Measurements from ENCODE around the gene MAST1. TPM values are rescaled to one million over a fixed set of nuclear protein-coding genes. Genes with fewer than 3 reads are reported as not detected.

MAST1 gene
- total RNA-seq, 2 donors from 2014 or later: not detected

GRCh38 chr19:12790628-12791344 lies 47.5 kb upstream of the MAST1 start:
- Histone ChIP-seq H3K27ac (peak overlapping the region; percentile 99 to 100), H3K36me3 (no peaks in the 10 kb centered on the region), H3K9me3 (no peaks in the 10 kb centered on the region), H3K4me1 (ENCODE audit: control insufficient read depth in 1 of 2, low read depth in 2 of 2) (peaks cover 33 to 50% of the 10 kb centered on the region in 2 donors), H3K4me3 (peak overlapping the region; percentile 91), H3K27me3 (replicated peaks; ENCODE audit: insufficient read depth) (no peaks in the 10 kb centered on the region)
- TF ChIP-seq CTCF (IDR thresholded peaks at IDR 0.05): no peak
- ATAC-seq (ENCODE audit: insufficient number of reproducible peaks, low FRiP score, low read depth) (no peak), DNase-seq (ENCODE audit: low spot score) (no peak)

- Histone ChIP-seq H3K27me3 (replicated peaks; ENCODE audit: insufficient read depth) (no peaks in the 10 kb centered on the region), H3K4me1 (ENCODE audit: control insufficient read depth in 1 of 2, low read depth in 2 of 2) (peaks cover 26 to 50% of the 10 kb centered on the region in 2 donors), H3K36me3 (no peaks in the 10 kb centered on the region), H3K27ac (peak within 1 kb of the TSS; percentile 99 to 100), H3K9me3 (no peaks in the 10 kb centered on the region), H3K4me3 (peak within 1 kb of the TSS; percentile 91)
- DNase-seq (ENCODE audit: low spot score) (peak; percentile 88), ATAC-seq (ENCODE audit: insufficient number of reproducible peaks, low FRiP score, low read depth) (peak; percentile 23)
- TF ChIP-seq CTCF (IDR thresholded peaks at IDR 0.05): peak; percentile 11
Observed at GRCh38 chr19:12791345-12792050, 46.8 kb upstream of the MAST1 start, which contains the start of gene JUNB. Gene JUNB (plus strand): TSS chr19:12791486. CDS start chr19:12791772, 286 bp downstream.

GRCh38 chr19:12792051-12792852 lies 46.1 kb upstream of the MAST1 start:
- no peak for TF ChIP-seq CTCF (IDR thresholded peaks at IDR 0.05)
- peaks cover 19 to 44% of the 10 kb centered on the region in 2 donors for H3K4me1 ChIP-seq (ENCODE audit: control insufficient read depth in 1 of 2, low read depth in 2 of 2)
- no peaks in the 10 kb centered on the region for H3K27me3 ChIP-seq (replicated peaks; ENCODE audit: insufficient read depth)
- H3K36me3 ChIP-seq: no peaks in the 10 kb centered on the region
- H3K4me3 ChIP-seq: peak overlapping the region; percentile 91
- H3K9me3 ChIP-seq: no peaks in the 10 kb centered on the region
- ATAC-seq (ENCODE audit: insufficient number of reproducible peaks, low FRiP score, low read depth) (no peak), DNase-seq (ENCODE audit: low spot score) (no peak)
- H3K27ac ChIP-seq: peak overlapping the region; percentile 99 to 100

- no peak for ATAC-seq (ENCODE audit: insufficient number of reproducible peaks, low FRiP score, low read depth)
- H3K36me3 ChIP-seq: no peaks in the 10 kb centered on the region
Observed at GRCh38 chr19:12792853-12793289, 45.4 kb upstream of the MAST1 start.

More at GRCh38 chr19:12792853-12793289, 45.4 kb upstream of the MAST1 start:
- TF ChIP-seq CTCF (IDR thresholded peaks at IDR 0.05): no peak
- Histone ChIP-seq H3K27ac (peak overlapping the region; percentile 99 to 100), H3K4me3 (peak overlapping the region; percentile 91), H3K4me1 (ENCODE audit: control insufficient read depth in 1 of 2, low read depth in 2 of 2) (peaks cover 13 to 37% of the 10 kb centered on the region in 2 donors), H3K9me3 (no peaks in the 10 kb centered on the region), H3K27me3 (replicated peaks; ENCODE audit: insufficient read depth) (no peaks in the 10 kb centered on the region)
- no peak for DNase-seq (ENCODE audit: low spot score)
